H9 (cell line): ENCODE measurements around the gene MRM3. TPM values are rescaled to one million over a fixed set of nuclear protein-coding genes. Genes with fewer than 3 reads are reported as not detected.

Experiments used
- DNase-seq: peaks from one replicate; pipeline ENCODE4 v3.0.0-alpha.2; 2017
- H2AFZ ChIP-seq: one replicate; pipeline ENCODE4 v1.6.1; 2013; ENCODE audit warnings: mild to moderate bottlenecking, low read length, control low read depth, moderate library complexity
- H2AK5ac ChIP-seq: 2 replicates; pipeline ENCODE4 v1.6.1; 2013; ENCODE audit warnings: low read length, control low read depth, mixed read lengths; ENCODE audit not compliant: insufficient read length
- H2BK120ac ChIP-seq: one replicate; pipeline ENCODE4 v1.6.1; 2013; ENCODE audit warnings: low read depth, mild to moderate bottlenecking, low read length, control low read depth, inconsistent platforms; ENCODE audit not compliant: poor library complexity, severe bottlenecking
- H2BK12ac ChIP-seq: 2 replicates; pipeline ENCODE4 v1.6.1; 2013; ENCODE audit warnings: low read length, control low read depth, mixed read lengths, low read depth; ENCODE audit not compliant: insufficient read length
- H2BK15ac ChIP-seq: 2 replicates; pipeline ENCODE4 v1.6.1; 2013; ENCODE audit warnings: low read depth, low read length, control low read depth
- H2BK20ac ChIP-seq: one replicate; pipeline ENCODE4 v1.6.1; 2013; ENCODE audit warnings: low read depth, mild to moderate bottlenecking, low read length, control low read depth, inconsistent platforms; ENCODE audit not compliant: poor library complexity, severe bottlenecking
- H2BK5ac ChIP-seq: 2 replicates; pipeline ENCODE4 v1.6.1; 2013; ENCODE audit warnings: low read length, control low read depth, mixed read lengths; ENCODE audit not compliant: insufficient read length
- H3K14ac ChIP-seq: 2 replicates; pipeline ENCODE4 v1.6.1; 2013; ENCODE audit warnings: low read length, control low read depth; ENCODE audit not compliant: insufficient read depth
- H3K18ac ChIP-seq: 2 replicates; pipeline ENCODE4 v1.6.1; 2013; ENCODE audit warnings: low read depth, mild to moderate bottlenecking, mixed read lengths, low read length, control low read depth; ENCODE audit not compliant: insufficient read length
- H3K23ac ChIP-seq: 2 replicates; pipeline ENCODE4 v1.6.1; 2013; ENCODE audit warnings: low read length, control low read depth, mixed read lengths, low read depth; ENCODE audit not compliant: insufficient read length
- H3K23me2 ChIP-seq: 2 replicates; pipeline ENCODE4 v1.6.1; 2013; ENCODE audit warnings: low read depth, mild to moderate bottlenecking, mixed read lengths, low read length, control low read depth; ENCODE audit not compliant: insufficient read length, poor library complexity, severe bottlenecking
- H3K27ac ChIP-seq: 2 replicates; pipeline ENCODE4 v1.5.1; 2013; ENCODE audit warnings: low read length, control low read depth, mixed read lengths, low read depth; ENCODE audit not compliant: insufficient read length
- H3K27me3 ChIP-seq: 2 replicates; pipeline ENCODE4 v1.6.1; 2013; ENCODE audit warnings: low read length, control low read depth, inconsistent platforms; ENCODE audit not compliant: insufficient read depth
- H3K4ac ChIP-seq: 2 replicates; pipeline ENCODE4 v1.6.1; 2013; ENCODE audit warnings: low read depth, mild to moderate bottlenecking, control low read depth, inconsistent platforms, low read length, moderate library complexity
- H3K4me1 ChIP-seq: 2 replicates; pipeline ENCODE4 v1.6.1; 2013; ENCODE audit warnings: low read length, control low read depth, inconsistent platforms; ENCODE audit not compliant: insufficient read depth
- H3K4me2 ChIP-seq: 2 replicates; pipeline ENCODE4 v1.6.1; 2013; ENCODE audit warnings: low read length, control low read depth, mixed read lengths; ENCODE audit not compliant: insufficient read length, insufficient read depth
- H3K56ac ChIP-seq: 2 replicates; pipeline ENCODE4 v1.6.1; 2013; ENCODE audit warnings: low read depth, mild to moderate bottlenecking, mixed read lengths, low read length, control low read depth; ENCODE audit not compliant: insufficient read length
- H3K79me1 ChIP-seq: 2 replicates; pipeline ENCODE4 v1.6.1; 2013; ENCODE audit warnings: low read depth, mild to moderate bottlenecking, moderate library complexity, low read length, control low read depth, inconsistent platforms; ENCODE audit not compliant: insufficient read depth, poor library complexity, severe bottlenecking
- H3K79me2 ChIP-seq: 2 replicates; pipeline ENCODE4 v1.6.1; 2013; ENCODE audit warnings: low read length, control low read depth, inconsistent platforms; ENCODE audit not compliant: insufficient read depth
- H3K9ac ChIP-seq: 2 replicates; pipeline ENCODE4 v1.6.1; 2013; ENCODE audit warnings: low read length, control low read depth, mixed read lengths; ENCODE audit not compliant: insufficient read length; ENCODE audit errors: extremely low read depth
- H3K9me3 ChIP-seq: one replicate; pipeline ENCODE4 v1.6.1; 2013; ENCODE audit warnings: low read depth, low read length, inconsistent platforms; ENCODE audit not compliant: control insufficient read depth
- H3T11ph ChIP-seq: one replicate; pipeline ENCODE4 v1.6.1; 2013; ENCODE audit warnings: mild to moderate bottlenecking, low read length, control low read depth, inconsistent platforms
- H4K20me1 ChIP-seq: one replicate; pipeline ENCODE4 v1.6.1; 2013; ENCODE audit not compliant: control insufficient read depth, insufficient read length, insufficient read depth
- H4K5ac ChIP-seq: 2 replicates; pipeline ENCODE4 v1.6.1; 2013; ENCODE audit warnings: low read depth, mild to moderate bottlenecking, mixed read lengths, low read length, control low read depth; ENCODE audit not compliant: insufficient read length
- H4K8ac ChIP-seq: replicated peaks from 2 replicates; pipeline ENCODE4 v1.6.1; 2013; ENCODE audit warnings: low read length, control low read depth, mixed read lengths, low read depth; ENCODE audit not compliant: insufficient read length
- H4K91ac ChIP-seq: 2 replicates; pipeline ENCODE4 v1.6.1; 2013; ENCODE audit warnings: low read depth, mild to moderate bottlenecking, moderate library complexity, mixed read lengths, low read length, control low read depth; ENCODE audit not compliant: insufficient read length
- H3K27ac Mint-ChIP-seq, 3 experiments: 2 replicates in 2 of 3; 3 replicates in 1 of 3; pipeline ENCODE4 v1.8.0; 2020 to 2021; ENCODE audit warnings: mixed read lengths in 3 of 3, mild to moderate bottlenecking in 1 of 3, moderate library complexity in 1 of 3
- H3K27me3 Mint-ChIP-seq: 2 replicates; pipeline ENCODE4 v1.8.0; 2021; ENCODE audit warnings: low read depth, mild to moderate bottlenecking, moderate library complexity, mixed read lengths
- H3K36me3 Mint-ChIP-seq, 3 experiments: 2 replicates in 2 of 3; 3 replicates in 1 of 3; pipeline ENCODE4 v1.8.0; 2020 to 2021; ENCODE audit warnings: low read depth in 3 of 3, mixed read lengths in 3 of 3; ENCODE audit not compliant: insufficient read depth in 1 of 3
- H3K4me1 Mint-ChIP-seq, 2 experiments: 2 replicates each; pipeline ENCODE4 v1.8.0; 2020; ENCODE audit warnings: mixed read lengths in 2 of 2
- H3K4me3 Mint-ChIP-seq, 2 experiments: 2 replicates in 1 of 2; 3 replicates in 1 of 2; pipeline ENCODE4 v1.8.0; 2020 to 2021; ENCODE audit warnings: mild to moderate bottlenecking in 2 of 2, mixed read lengths in 2 of 2, moderate library complexity in 1 of 2
- H3K9me3 Mint-ChIP-seq, 2 experiments: 2 replicates in 1 of 2; 3 replicates in 1 of 2; pipeline ENCODE4 v1.8.0; 2020; ENCODE audit warnings: mild to moderate bottlenecking in 2 of 2, mixed read lengths in 2 of 2, moderate library complexity in 1 of 2
- whole genome bisulfite sequencing: extraction: QIAGEN DNeasy Blood & Tissue Kit; methylation state at CpG from one replicate; pipeline ENCODE4 v1.1.7; 2013; ENCODE audit warnings: missing lambda C conversion rate, low lambda C conversion rate, mixed read lengths; ENCODE audit not compliant: insufficient read length; ENCODE audit errors: extremely low coverage; 5-methylcytosine and 5-hydroxymethylcytosine counted together
- total RNA-seq: library from RNA; stranded (reverse); gene quantifications from 2 replicates; pipeline ENCODE4 v1.2.1, GENCODE V29; 2021
- TF ChIP-seq, protein P1 (sequence below): fragments of 200-600 bp; sonication (generic); conservative IDR thresholded peaks from 3 replicates; pipeline ENCODE4 v1.8.0; 2021; ENCODE audit warnings: antibody characterized with exemption, mild to moderate bottlenecking

MRM3 gene
- total RNA-seq, 1 experiment from 2014 or later = 25.3 TPM

DNA sequence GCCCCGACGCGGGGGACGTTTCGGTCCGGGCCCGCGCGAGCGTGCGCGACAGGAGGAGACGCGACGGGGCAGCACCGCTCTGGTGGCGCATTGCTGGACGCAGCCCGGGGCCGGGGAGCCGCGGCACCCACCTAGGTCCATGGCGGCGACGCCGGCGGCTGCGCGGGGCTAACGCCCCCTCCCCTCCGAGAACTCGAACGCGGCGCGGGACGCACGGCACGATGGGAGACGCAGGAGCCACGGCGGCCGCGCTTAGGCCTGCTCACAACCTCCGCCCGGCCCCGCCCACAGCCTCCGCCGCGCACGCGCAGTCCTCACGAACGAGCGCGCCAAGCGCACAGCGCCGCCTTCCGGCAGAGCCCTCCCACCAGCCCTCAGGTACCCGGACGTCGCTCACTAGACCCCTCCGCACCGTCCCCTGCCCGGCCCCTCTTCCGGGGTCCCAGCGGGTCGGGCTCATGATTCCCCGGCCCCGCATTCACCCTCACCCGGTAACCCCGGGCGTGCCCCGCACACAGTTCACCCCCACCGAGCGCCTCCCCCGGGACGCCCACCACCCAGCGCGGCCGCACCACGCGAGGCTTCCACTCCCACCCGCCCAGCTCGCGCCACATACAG lies 30.0 kb upstream of the MRM3 start, which contains the start of gene GEMIN4:
GEMIN4 (minus strand) TSS at position 263 of the 618 bp plus-strand sequence; CDS start at position 141, 122 bp downstream.
- Histone ChIP-seq H2BK15ac (no peak within 1 kb of the TSS), H4K20me1 (peaks cover 3% of the 10 kb centered on the region), H3K4ac (no peak within 1 kb of the TSS), H3K79me2 (peaks cover 9% of the 10 kb centered on the region; the same call in 1 of the 2 replicates), H3K4me1 (no peaks in the 10 kb centered on the region), H3K27me3 (no peaks in the 10 kb centered on the region), H3K23ac (no peak within 1 kb of the TSS), H2AK5ac (no peak within 1 kb of the TSS), H4K5ac (no peak within 1 kb of the TSS), H3K79me1 (peaks cover 3% of the 10 kb centered on the region), H3T11ph (no peak within 1 kb of the TSS), H3K9me3 (no peaks in the 10 kb centered on the region), H2BK5ac (no peak within 1 kb of the TSS), H4K91ac (no peak within 1 kb of the TSS), H2AFZ (no peak within 1 kb of the TSS), H2BK120ac (no peak within 1 kb of the TSS), H2BK12ac (no peak within 1 kb of the TSS), H3K56ac (no peak within 1 kb of the TSS), H3K18ac (peak within 1 kb of the TSS; percentile 85), H4K8ac (no peak within 1 kb of the TSS), H3K14ac (peak within 1 kb of the TSS; percentile 83), H3K27ac (no peak within 1 kb of the TSS), H3K9ac (peak within 1 kb of the TSS; percentile 45), H3K4me2 (peak within 1 kb of the TSS; percentile 59), H2BK20ac (no peak within 1 kb of the TSS), H3K23me2 (peaks cover 7% of the 10 kb centered on the region)
- Mint-ChIP-seq H3K27me3 (no peaks in the 10 kb centered on the region), H3K4me3 (peak within 1 kb of the TSS; percentile 96), H3K27ac (peak within 1 kb of the TSS; percentile 24 to 98 (median 95); a peak in 6 of 7 replicates), H3K36me3 (peaks cover 45 to 56% (median 52%) of the 10 kb centered on the region in 3 experiments), H3K9me3 (peaks cover 18 to 24% of the 10 kb centered on the region in 2 experiments), H3K4me1 (peaks cover 31 to 36% of the 10 kb centered on the region in 2 experiments)
- no CpG with 5 or more reads among the region's 87 CpGs for WGBS
- TF ChIP-seq, protein P1, sequence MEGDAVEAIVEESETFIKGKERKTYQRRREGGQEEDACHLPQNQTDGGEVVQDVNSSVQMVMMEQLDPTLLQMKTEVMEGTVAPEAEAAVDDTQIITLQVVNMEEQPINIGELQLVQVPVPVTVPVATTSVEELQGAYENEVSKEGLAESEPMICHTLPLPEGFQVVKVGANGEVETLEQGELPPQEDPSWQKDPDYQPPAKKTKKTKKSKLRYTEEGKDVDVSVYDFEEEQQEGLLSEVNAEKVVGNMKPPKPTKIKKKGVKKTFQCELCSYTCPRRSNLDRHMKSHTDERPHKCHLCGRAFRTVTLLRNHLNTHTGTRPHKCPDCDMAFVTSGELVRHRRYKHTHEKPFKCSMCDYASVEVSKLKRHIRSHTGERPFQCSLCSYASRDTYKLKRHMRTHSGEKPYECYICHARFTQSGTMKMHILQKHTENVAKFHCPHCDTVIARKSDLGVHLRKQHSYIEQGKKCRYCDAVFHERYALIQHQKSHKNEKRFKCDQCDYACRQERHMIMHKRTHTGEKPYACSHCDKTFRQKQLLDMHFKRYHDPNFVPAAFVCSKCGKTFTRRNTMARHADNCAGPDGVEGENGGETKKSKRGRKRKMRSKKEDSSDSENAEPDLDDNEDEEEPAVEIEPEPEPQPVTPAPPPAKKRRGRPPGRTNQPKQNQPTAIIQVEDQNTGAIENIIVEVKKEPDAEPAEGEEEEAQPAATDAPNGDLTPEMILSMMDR = peak; percentile 97
- peak; percentile 98 for DNase-seq
